ENCODE data around the gene AKT2. TPM values are rescaled to one million over a fixed set of nuclear protein-coding genes. Genes with fewer than 3 reads are reported as not detected.

AKT2 gene
- total RNA-seq, 1 donor from 2014 or later: 197 TPM

- Mint-ChIP-seq H3K4me3 (ENCODE audit: unreplicated experiment) (no peak overlapping the region), H3K9me3 (ENCODE audit: unreplicated experiment) (no peaks in the 10 kb centered on the region), H3K4me1 (ENCODE audit: low read depth, unreplicated experiment) (no peaks in the 10 kb centered on the region), H3K27me3 (ENCODE audit: unreplicated experiment) (peaks cover 2% of the 10 kb centered on the region), H3K36me3 (ENCODE audit: unreplicated experiment) (no peaks in the 10 kb centered on the region), H3K27ac (ENCODE audit: unreplicated experiment) (no peak overlapping the region)
- TF ChIP-seq CTCF (IDR thresholded peaks at IDR 0.05; ENCODE audit: partially characterized antibody, unreplicated experiment): no peak
- no peak for DNase-seq
These were observed 38.6 kb upstream of the AKT2 start for GRCh38 chr19:40323705-40324104.

GRCh38 chr19:40322951-40323615 lies 37.9 kb upstream of the AKT2 start:
- no peak overlapping the region for H3K27ac Mint-ChIP-seq (ENCODE audit: unreplicated experiment)
- DNase-seq: no peak
- H3K27me3 Mint-ChIP-seq (ENCODE audit: unreplicated experiment): peaks cover 2% of the 10 kb centered on the region
- no peak overlapping the region for H3K4me3 Mint-ChIP-seq (ENCODE audit: unreplicated experiment)
- H3K9me3 Mint-ChIP-seq (ENCODE audit: unreplicated experiment): no peaks in the 10 kb centered on the region
- no peak for TF ChIP-seq CTCF (IDR thresholded peaks at IDR 0.05; ENCODE audit: partially characterized antibody, unreplicated experiment)
- H3K4me1 Mint-ChIP-seq (ENCODE audit: low read depth, unreplicated experiment): no peaks in the 10 kb centered on the region
- no peaks in the 10 kb centered on the region for H3K36me3 Mint-ChIP-seq (ENCODE audit: unreplicated experiment)

GRCh38 chr19:40322271-40322610 lies 37.1 kb upstream of the AKT2 start:
- Mint-ChIP-seq H3K27ac (ENCODE audit: unreplicated experiment) (no peak overlapping the region), H3K9me3 (ENCODE audit: unreplicated experiment) (no peaks in the 10 kb centered on the region), H3K4me3 (ENCODE audit: unreplicated experiment) (no peak overlapping the region), H3K4me1 (ENCODE audit: low read depth, unreplicated experiment) (no peaks in the 10 kb centered on the region), H3K36me3 (ENCODE audit: unreplicated experiment) (no peaks in the 10 kb centered on the region), H3K27me3 (ENCODE audit: unreplicated experiment) (peaks cover 2% of the 10 kb centered on the region)
- no peak for DNase-seq
- no peak for TF ChIP-seq CTCF (IDR thresholded peaks at IDR 0.05; ENCODE audit: partially characterized antibody, unreplicated experiment)

- Mint-ChIP-seq H3K4me1 (ENCODE audit: low read depth, unreplicated experiment) (no peaks in the 10 kb centered on the region), H3K27me3 (ENCODE audit: unreplicated experiment) (peaks cover 2% of the 10 kb centered on the region), H3K27ac (ENCODE audit: unreplicated experiment) (no peak overlapping the region), H3K4me3 (ENCODE audit: unreplicated experiment) (no peak overlapping the region), H3K9me3 (ENCODE audit: unreplicated experiment) (no peaks in the 10 kb centered on the region), H3K36me3 (ENCODE audit: unreplicated experiment) (no peaks in the 10 kb centered on the region)
- no peak for TF ChIP-seq CTCF (IDR thresholded peaks at IDR 0.05; ENCODE audit: partially characterized antibody, unreplicated experiment)
- DNase-seq: no peak
These were observed 36.6 kb upstream of the AKT2 start for GRCh38 chr19:40321566-40322270.

GRCh38 chr19:40321076-40321475 lies 35.9 kb upstream of the AKT2 start:
- Mint-ChIP-seq H3K4me3 (ENCODE audit: unreplicated experiment) (no peak overlapping the region), H3K27ac (ENCODE audit: unreplicated experiment) (no peak overlapping the region), H3K27me3 (ENCODE audit: unreplicated experiment) (peaks cover 2% of the 10 kb centered on the region), H3K36me3 (ENCODE audit: unreplicated experiment) (no peaks in the 10 kb centered on the region), H3K9me3 (ENCODE audit: unreplicated experiment) (no peaks in the 10 kb centered on the region), H3K4me1 (ENCODE audit: low read depth, unreplicated experiment) (no peaks in the 10 kb centered on the region)
- no peak for DNase-seq
- no peak for TF ChIP-seq CTCF (IDR thresholded peaks at IDR 0.05; ENCODE audit: partially characterized antibody, unreplicated experiment)

Data from glutamatergic neuron (in vitro differentiated cells).